ENCODE data around the gene POTEC.
"Not testable (repeated sequence)": the region's sequence is repeated elsewhere in the genome, so short reads cannot be mapped to it uniquely, and the experiment has no call there.

DNA sequence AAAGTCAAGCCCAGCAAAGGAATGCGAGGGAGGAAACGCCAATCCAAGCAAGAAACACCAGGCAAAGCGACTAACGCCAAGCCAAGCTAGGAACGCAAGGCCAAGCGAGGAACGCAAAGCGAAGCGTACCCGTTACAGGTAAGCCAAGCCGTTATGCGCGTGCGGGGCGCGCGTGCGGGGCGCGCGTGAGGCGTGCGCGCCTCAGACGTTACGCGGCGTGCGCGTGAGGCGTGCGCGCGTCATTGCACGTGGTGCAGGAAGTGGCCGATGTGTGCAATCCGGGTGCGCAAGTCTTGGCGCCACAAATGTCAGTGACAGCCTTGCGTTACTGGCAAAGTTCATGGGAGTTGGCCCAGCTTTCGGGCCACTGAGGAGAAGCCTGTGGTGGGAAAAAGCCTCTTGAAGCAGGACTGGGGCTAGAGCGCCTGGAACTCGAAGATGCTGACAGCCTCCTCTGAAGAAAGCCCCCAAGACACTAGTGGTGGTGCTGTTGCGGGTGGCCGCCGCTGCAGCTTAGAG lies at the start of gene POTEC:
- TF ChIP-seq CTCF (IDR thresholded peaks at IDR 0.05; ENCODE audit: low read length); EZH2 (optimal IDR thresholded peaks at IDR 0.05; ENCODE audit: low read depth, low read length); EZH2phosphoT487 (IDR thresholded peaks at IDR 0.05; ENCODE audit: low read length): not testable (repeated sequence)
